GM19193 (cell line): ENCODE results near the gene CES5A.

Experiments used
- POLR2A ChIP-seq: IDR thresholded peaks from 4 replicates; pipeline ENCODE4 v1.6.1; 2011; ENCODE audit not compliant: insufficient read depth, insufficient read length; ENCODE audit errors: extremely low read depth

Gene CES5A

GRCh38 chr16:55846598-55847346 lies 28.4 kb downstream of the CES5A start:
- no peak for TF ChIP-seq POLR2A

GRCh38 chr16:55843105-55843395 lies 32.1 kb downstream of the CES5A start:
- TF ChIP-seq POLR2A, result no peak

GRCh38 chr16:55842369-55843104 lies 32.6 kb downstream of the CES5A start:
- no peak for TF ChIP-seq POLR2A

GRCh38 chr16:55839115-55839514 lies 36.1 kb downstream of the CES5A start:
- TF ChIP-seq POLR2A, result no peak

GRCh38 chr16:55836158-55836611 lies 39.0 kb downstream of the CES5A start:
- no peak for TF ChIP-seq POLR2A

GRCh38 chr16:55835581-55835980 lies 39.6 kb downstream of the CES5A start:
- TF ChIP-seq POLR2A, result no peak

- TF ChIP-seq POLR2A, result no peak
These were observed 41.1 kb downstream of the CES5A start for GRCh38 chr16:55834049-55834448.

GRCh38 chr16:55832773-55833691 lies 42.1 kb downstream of the CES5A start, which contains the start of gene CES1:
Gene CES1, minus strand, starts transcription at chr16:55833096. Its CDS starts 41 bp downstream, at chr16:55833055.
- no peak for TF ChIP-seq POLR2A

- no peak for TF ChIP-seq POLR2A
These were observed 42.8 kb downstream of the CES5A start for GRCh38 chr16:55832425-55832772.

GRCh38 chr16:55830658-55831294 lies 44.4 kb downstream of the CES5A start:
- no peak for TF ChIP-seq POLR2A

- TF ChIP-seq POLR2A, result no peak
These were observed 46.5 kb downstream of the CES5A start for GRCh38 chr16:55828680-55829079.

GRCh38 chr16:55825115-55825728 lies 50.0 kb downstream of the CES5A start:
- no peak for TF ChIP-seq POLR2A

GRCh38 chr16:55824473-55825000 lies 50.6 kb downstream of the CES5A start:
- no peak for TF ChIP-seq POLR2A

- no peak for TF ChIP-seq POLR2A
These were observed 52.8 kb downstream of the CES5A start for GRCh38 chr16:55822280-55822810.
